GM18951 (cell line): Measurements from ENCODE around the gene NRGN.
"Not testable (repeated sequence)": the region's sequence is repeated elsewhere in the genome, so short reads cannot be mapped to it uniquely, and the experiment has no call there.

Experiments
- POLR2A ChIP-seq: IDR thresholded peaks from 4 replicates; pipeline ENCODE4 v1.6.1; 2011; ENCODE audit warnings: mild to moderate bottlenecking; ENCODE audit not compliant: insufficient read length, insufficient read depth; ENCODE audit errors: extremely low read depth
- in situ Hi-C: fragments of 300-500 bp; cut with MboI; formaldehyde crosslinking; loops from one replicate; pipeline ENCODE4 v1.12.0; 2022; ENCODE audit warnings: low sequenced_read_pairs, mixed read lengths, inconsistent platforms; ENCODE audit not compliant: unreplicated experiment

The NRGN gene

GRCh38 chr11:124766156-124766555 is 26.4 kb downstream of the NRGN start:
- in situ Hi-C loops = loop anchor here (10.0 kb wide), 1 partner anchor 91 kb away; the partner anchor contains the start of genes SIAE and SPA17
- no peak for TF ChIP-seq POLR2A

- in situ Hi-C loops = loop anchor here (10.0 kb wide), 1 partner anchor 94 kb away; the partner anchor contains the start of genes SIAE and SPA17
- TF ChIP-seq POLR2A = no peak
Observed at GRCh38 chr11:124768914-124769313, 29.2 kb downstream of the NRGN start.

GRCh38 chr11:124769806-124770774 is 30.3 kb downstream of the NRGN start:
- in situ Hi-C loops = loop anchor here (10.0 kb wide), 1 partner anchor 95 kb away; the partner anchor contains the start of genes SIAE and SPA17

GRCh38 chr11:124770959-124771358 is 31.2 kb downstream of the NRGN start:
- in situ Hi-C loops = not testable (repeated sequence)

More at GRCh38 chr11:124769806-124770774, 30.3 kb downstream of the NRGN start:
- TF ChIP-seq POLR2A = no peak

- in situ Hi-C loops = no loop called here
- TF ChIP-seq POLR2A = no peak
Observed at GRCh38 chr11:124776865-124777645, 37.3 kb downstream of the NRGN start.

GRCh38 chr11:124778281-124778680 is 38.5 kb downstream of the NRGN start:
- in situ Hi-C loops = no loop called here
- no peak for TF ChIP-seq POLR2A

- TF ChIP-seq POLR2A = no peak
- in situ Hi-C loops = no loop called here
Observed at GRCh38 chr11:124779568-124779967, 39.8 kb downstream of the NRGN start.

GRCh38 chr11:124783002-124783401 is 43.3 kb downstream of the NRGN start:
- TF ChIP-seq POLR2A = no peak
- in situ Hi-C loops = no loop called here

GRCh38 chr11:124784051-124784450 is 44.3 kb downstream of the NRGN start:
- TF ChIP-seq POLR2A = no peak
- in situ Hi-C loops = no loop called here

- TF ChIP-seq POLR2A = no peak
- in situ Hi-C loops = no loop called here
Observed at GRCh38 chr11:124788521-124788920, 48.8 kb downstream of the NRGN start.

- in situ Hi-C loops = no loop called here
- no peak for TF ChIP-seq POLR2A
Observed at GRCh38 chr11:124791626-124792341, 52.0 kb downstream of the NRGN start.

GRCh38 chr11:124793466-124794278 is 53.9 kb downstream of the NRGN start:
- TF ChIP-seq POLR2A = no peak
- in situ Hi-C loops = no loop called here
